ENCODE data around the gene SEC24A.

GRCh38 chr5:134606726-134607125 is 41.9 kb upstream of the SEC24A start:
- no peak for TF ChIP-seq POLR2A (IDR thresholded peaks at IDR 0.05; ENCODE audit: low read depth, low read length)
- no peak for TF ChIP-seq PAX5 (IDR thresholded peaks at IDR 0.05; ENCODE audit: insufficient read depth, low read length, severe bottlenecking)
- TF ChIP-seq POLR2AphosphoS5 (IDR thresholded peaks at IDR 0.05; ENCODE audit: low read depth, low read length), result no peak

All from GM12891 (cell line).